ENCODE results near the gene OR51G1.

OR51G1 gene

DNA sequence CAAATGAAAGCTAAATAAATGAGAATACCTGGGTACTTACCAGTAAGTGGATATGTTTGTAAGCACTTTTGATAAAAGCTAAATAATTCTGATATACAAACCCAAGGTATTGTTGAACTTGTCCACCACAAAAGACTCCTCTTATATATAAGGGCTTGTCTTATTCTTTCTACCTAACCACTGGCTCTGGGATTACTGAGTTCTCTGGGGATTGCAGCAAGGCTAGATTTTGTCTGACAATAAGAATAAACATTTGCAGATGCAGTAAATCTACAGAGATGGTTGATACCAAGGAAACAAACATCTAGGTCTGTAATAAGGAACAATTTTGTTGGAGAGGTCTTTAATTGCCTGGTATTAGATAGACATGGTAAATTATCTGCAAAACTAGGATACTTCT, 23.4 kb upstream of the OR51G1 start, which contains the start of gene OR51A4:
Gene OR51A4 (minus strand): TSS at position 101 of the 400 bp plus-strand sequence. CDS start 505 bp downstream, outside the sequence.
- no peak for TF ChIP-seq SIN3A (IDR thresholded peaks at IDR 0.05; ENCODE audit: borderline replicate concordance, insufficient read depth, low read length)
- TF ChIP-seq FOXP2 (optimal IDR thresholded peaks at IDR 0.05; ENCODE audit: borderline replicate concordance, extremely low read depth, extremely low read length, insufficient read depth) = no peak
- TF ChIP-seq, protein P1, sequence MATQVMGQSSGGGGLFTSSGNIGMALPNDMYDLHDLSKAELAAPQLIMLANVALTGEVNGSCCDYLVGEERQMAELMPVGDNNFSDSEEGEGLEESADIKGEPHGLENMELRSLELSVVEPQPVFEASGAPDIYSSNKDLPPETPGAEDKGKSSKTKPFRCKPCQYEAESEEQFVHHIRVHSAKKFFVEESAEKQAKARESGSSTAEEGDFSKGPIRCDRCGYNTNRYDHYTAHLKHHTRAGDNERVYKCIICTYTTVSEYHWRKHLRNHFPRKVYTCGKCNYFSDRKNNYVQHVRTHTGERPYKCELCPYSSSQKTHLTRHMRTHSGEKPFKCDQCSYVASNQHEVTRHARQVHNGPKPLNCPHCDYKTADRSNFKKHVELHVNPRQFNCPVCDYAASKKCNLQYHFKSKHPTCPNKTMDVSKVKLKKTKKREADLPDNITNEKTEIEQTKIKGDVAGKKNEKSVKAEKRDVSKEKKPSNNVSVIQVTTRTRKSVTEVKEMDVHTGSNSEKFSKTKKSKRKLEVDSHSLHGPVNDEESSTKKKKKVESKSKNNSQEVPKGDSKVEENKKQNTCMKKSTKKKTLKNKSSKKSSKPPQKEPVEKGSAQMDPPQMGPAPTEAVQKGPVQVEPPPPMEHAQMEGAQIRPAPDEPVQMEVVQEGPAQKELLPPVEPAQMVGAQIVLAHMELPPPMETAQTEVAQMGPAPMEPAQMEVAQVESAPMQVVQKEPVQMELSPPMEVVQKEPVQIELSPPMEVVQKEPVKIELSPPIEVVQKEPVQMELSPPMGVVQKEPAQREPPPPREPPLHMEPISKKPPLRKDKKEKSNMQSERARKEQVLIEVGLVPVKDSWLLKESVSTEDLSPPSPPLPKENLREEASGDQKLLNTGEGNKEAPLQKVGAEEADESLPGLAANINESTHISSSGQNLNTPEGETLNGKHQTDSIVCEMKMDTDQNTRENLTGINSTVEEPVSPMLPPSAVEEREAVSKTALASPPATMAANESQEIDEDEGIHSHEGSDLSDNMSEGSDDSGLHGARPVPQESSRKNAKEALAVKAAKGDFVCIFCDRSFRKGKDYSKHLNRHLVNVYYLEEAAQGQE (IDR thresholded peaks at IDR 0.05; ENCODE audit: insufficient read depth in 1 of 2, low read depth in 2 of 2, low read length in 2 of 2) = no peak
- no peak for TF ChIP-seq POLR2AphosphoS5 (IDR thresholded peaks at IDR 0.05; ENCODE audit: low read depth, low read length)

DNA sequence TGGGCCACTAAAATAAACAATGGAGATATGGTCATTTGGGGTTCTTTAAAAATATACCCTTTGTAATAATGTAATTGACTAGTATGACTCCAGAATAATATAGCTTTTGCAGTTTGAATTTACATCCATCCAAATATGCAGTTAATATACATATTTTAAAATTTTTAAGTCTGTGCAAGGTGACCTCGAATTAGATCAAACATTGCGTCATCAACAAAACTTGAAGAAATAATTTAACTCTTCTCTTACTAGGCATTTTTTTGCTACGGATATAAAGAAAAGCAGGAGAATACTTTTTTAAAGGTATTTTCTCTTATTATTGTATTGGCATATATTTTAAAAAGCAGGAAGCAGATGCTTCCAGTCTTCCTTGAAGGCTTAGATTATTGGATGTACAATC, 12.6 kb upstream of the OR51G1 start:
- TF ChIP-seq FOXP2 (optimal IDR thresholded peaks at IDR 0.05; ENCODE audit: borderline replicate concordance, extremely low read depth, extremely low read length, insufficient read depth) (no peak), TAF1 (IDR thresholded peaks at IDR 0.05; ENCODE audit: borderline replicate concordance, insufficient read depth, low read length) (no peak), POLR2AphosphoS5 (IDR thresholded peaks at IDR 0.05; ENCODE audit: low read depth, low read length) (no peak), SIN3A (IDR thresholded peaks at IDR 0.05; ENCODE audit: borderline replicate concordance, insufficient read depth, low read length) (no peak)
- TF ChIP-seq, protein P1 (IDR thresholded peaks at IDR 0.05; ENCODE audit: insufficient read depth in 1 of 2, low read depth in 2 of 2, low read length in 2 of 2) = no peak

DNA sequence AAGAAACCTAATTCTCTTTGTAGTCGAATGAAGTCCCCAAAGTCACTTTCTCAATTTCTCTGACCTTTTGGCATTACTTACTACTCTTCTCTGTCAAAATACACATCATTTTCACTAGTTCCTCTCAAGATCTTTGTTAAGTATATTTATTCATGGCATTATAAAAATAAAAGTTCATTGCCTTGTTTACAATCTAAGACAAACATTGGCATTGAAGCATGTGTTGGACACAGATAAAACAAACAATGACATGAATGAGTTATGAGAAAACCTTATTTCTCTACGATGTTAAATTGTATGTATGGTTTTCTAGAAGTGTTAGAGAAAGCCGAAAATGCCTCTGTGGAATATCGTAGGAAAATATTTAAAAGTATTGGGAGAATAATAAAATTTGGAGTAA, 8.6 kb upstream of the OR51G1 start:
- no peak for TF ChIP-seq POLR2AphosphoS5 (IDR thresholded peaks at IDR 0.05; ENCODE audit: low read depth, low read length)
- TF ChIP-seq FOXP2 (optimal IDR thresholded peaks at IDR 0.05; ENCODE audit: borderline replicate concordance, extremely low read depth, extremely low read length, insufficient read depth) = no peak
- TF ChIP-seq TAF1 (IDR thresholded peaks at IDR 0.05; ENCODE audit: borderline replicate concordance, insufficient read depth, low read length) = no peak
- TF ChIP-seq SIN3A (IDR thresholded peaks at IDR 0.05; ENCODE audit: borderline replicate concordance, insufficient read depth, low read length) = no peak
- TF ChIP-seq, protein P1 (IDR thresholded peaks at IDR 0.05; ENCODE audit: insufficient read depth in 1 of 2, low read depth in 2 of 2, low read length in 2 of 2) = no peak

DNA sequence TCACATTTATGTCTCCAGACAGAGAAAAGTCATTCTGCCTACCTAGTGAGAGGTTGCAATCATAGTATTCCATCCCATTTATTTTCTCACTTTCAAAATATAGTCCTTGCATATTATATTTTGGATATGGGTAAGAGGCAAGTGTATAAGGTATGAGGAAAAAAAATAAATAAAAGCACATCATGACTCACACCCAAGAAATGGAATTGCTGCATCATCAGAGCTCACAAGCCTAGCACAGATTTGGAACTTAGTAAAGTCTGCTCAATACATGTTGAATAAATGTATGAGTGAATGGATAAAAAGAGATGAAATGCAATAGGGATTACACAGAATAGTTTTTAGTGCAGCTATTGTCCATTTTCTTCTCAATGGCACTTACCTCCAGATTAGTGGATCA, 2.5 kb upstream of the OR51G1 start:
- TF ChIP-seq SIN3A (IDR thresholded peaks at IDR 0.05; ENCODE audit: borderline replicate concordance, insufficient read depth, low read length) (no peak), POLR2AphosphoS5 (IDR thresholded peaks at IDR 0.05; ENCODE audit: low read depth, low read length) (no peak), TAF1 (IDR thresholded peaks at IDR 0.05; ENCODE audit: borderline replicate concordance, insufficient read depth, low read length) (no peak), FOXP2 (optimal IDR thresholded peaks at IDR 0.05; ENCODE audit: borderline replicate concordance, extremely low read depth, extremely low read length, insufficient read depth) (no peak)
- TF ChIP-seq, protein P1 (IDR thresholded peaks at IDR 0.05; ENCODE audit: insufficient read depth in 1 of 2, low read depth in 2 of 2, low read length in 2 of 2) = no peak

DNA sequence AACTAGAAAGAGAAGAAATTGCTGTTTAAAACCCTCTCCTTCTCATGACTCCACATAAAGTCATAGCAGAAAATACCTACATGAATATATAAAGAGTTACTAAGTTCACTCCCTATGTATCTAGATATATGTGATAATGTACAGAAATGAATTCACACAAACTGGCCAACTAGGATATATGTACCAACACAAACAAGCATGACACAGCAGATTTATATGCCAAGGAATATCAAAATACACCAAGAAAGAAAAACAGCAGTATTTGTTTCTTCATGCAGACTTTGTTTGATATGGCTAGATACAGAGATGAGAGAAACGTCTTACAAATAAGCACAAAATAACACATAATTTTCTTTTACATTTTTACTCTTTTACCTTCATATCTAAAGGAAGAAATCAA, 1.8 kb downstream of the OR51G1 start:
- TF ChIP-seq FOXP2 (optimal IDR thresholded peaks at IDR 0.05; ENCODE audit: borderline replicate concordance, extremely low read depth, extremely low read length, insufficient read depth) (no peak), POLR2AphosphoS5 (IDR thresholded peaks at IDR 0.05; ENCODE audit: low read depth, low read length) (no peak), TAF1 (IDR thresholded peaks at IDR 0.05; ENCODE audit: borderline replicate concordance, insufficient read depth, low read length) (no peak)
- TF ChIP-seq, protein P1 (IDR thresholded peaks at IDR 0.05; ENCODE audit: insufficient read depth in 1 of 2, low read depth in 2 of 2, low read length in 2 of 2) = no peak

All from PFSK-1 (cell line).